ENCODE measurements around the gene EPHB6.

Gene EPHB6

DNA sequence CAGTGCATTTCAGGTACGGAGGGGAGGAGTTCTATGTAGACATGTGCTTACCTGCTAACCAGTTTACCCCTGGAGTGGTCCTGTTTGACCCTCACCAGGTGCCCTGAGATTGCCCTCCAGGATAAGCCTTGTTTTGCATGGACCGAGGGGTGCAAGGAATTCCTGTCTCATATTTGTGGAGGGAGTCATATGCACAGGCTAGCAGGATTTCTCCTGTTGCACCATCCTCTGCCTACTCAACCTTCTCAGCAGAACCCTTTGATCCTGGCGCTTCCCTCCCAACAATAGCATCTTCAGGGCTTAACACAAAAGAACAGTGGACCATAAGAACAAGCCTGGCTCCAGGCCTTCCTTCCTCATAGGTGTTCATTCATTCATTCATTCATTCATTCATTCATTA is 23.4 kb downstream of the EPHB6 start:
- DNase-seq, result no peak

DNA sequence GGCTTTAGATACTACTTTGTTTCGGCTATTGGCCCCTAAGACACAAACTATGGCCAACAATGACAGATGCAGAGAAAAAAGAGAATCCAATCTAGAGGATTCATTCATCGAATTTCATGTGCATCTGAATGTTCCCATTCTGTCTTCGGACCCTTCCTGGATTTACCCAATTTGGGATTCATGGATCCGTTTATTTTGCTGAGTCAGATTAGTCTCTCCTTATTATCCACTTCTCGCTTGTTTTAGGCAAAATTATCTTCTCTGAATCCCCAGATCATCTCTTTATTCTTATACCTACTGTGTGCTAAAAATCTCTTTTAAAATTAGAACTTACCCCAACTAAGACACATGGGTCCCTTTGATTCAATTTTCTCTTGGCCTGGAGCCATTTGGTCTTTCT is 24.2 kb downstream of the EPHB6 start:
- DNase-seq, result no peak

DNA sequence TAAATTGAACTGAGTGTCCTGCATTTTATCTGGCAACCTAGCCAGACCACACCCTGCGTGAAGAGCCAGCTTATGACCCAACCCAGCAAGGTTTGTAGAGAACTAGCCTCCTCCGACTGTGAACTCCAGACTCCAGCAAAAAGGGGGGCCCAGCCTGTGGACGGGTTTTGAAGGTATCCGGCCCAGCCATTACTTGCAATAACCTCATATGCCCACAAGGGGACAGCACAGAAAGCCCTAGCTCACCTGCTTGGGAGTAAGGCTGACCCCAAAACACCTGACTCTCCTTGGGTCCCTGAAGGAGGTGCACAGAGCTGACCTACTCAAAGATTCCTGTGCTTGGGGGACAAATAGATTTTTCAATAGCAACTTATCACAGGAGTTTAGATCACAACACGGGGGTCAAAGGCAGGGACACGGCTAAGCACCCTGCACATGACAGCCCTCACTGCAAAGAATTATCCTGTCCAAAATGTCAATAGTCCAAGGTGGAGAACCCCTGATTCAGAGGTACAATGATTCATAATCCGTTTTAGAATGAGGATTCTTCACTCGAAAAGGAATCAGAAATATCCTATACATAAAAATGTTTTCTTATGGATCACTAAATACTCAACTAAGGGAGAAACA is 26.1 kb downstream of the EPHB6 start:
- no peak for DNase-seq

DNA sequence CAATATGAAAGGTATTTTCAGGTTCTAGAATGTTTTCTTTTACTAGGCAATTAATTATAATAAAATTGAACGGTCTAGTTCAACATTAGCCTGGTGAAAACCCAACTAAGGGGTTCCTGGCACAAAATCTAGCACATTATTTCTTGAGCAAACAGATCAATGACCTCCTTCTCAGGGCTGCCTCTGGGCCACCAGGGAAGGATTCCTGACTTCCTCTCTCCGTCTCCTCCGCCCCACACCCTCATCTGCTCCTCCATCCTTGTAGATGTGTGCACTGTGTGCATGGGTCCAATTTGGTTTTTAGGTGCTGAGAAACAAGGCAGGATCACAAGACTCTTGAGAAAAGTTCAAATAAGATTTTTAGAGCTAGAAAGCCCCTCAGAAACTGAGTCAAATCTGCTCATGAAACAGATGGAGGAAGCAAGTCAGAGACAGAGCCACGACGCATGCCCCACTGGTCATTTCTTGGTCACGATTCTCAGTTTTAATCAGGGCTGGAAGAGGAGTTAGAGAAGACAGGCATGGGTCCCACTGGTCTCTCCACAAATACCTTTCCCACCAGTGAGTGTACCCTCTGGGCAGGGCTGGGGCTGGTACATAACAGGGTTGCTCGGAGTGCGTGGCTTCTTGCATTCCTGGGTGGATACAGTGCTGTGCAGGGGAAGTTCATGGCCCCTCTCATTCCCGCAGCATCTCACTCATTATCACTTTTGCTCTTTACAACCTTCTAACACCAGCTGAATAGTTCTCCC is 26.9 kb downstream of the EPHB6 start:
- DNase-seq, result no peak

DNA sequence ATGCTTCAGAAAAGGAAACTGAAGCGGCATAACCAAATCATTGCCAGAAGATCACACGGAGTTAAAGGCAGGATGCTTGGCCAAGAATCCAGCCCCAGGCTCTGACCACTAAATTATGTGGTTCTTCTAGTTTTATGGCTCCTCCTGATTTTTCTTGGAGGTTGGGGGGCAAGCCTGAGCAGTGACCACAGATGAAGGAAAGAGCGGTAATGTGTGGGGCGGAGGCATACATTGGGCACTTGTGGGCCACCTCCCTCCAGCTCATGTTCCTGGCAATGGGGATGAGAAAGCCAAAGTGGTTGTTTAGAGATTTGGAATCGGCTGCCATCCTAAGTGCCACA is 27.4 kb downstream of the EPHB6 start:
- no peak for DNase-seq

DNA sequence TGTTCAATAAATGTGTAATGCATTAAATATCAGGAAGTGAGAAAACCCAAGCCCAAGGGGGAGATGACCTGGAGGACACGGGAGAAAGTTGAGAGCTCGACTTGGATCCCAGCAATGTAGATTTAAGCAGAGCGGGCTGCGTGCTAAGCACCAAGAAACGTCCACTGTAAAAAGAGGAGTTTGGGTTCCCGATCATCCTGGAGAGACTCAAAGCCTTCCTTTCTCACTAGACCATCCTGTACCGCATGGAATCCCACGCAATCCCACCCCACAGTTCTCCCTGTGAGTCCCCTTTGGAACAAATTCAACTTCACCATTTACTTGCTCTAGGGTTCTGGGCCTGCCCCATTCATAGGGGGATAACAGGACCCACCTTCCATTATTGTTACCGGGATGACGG is 28.3 kb downstream of the EPHB6 start:
- DNase-seq, result no peak

DNA sequence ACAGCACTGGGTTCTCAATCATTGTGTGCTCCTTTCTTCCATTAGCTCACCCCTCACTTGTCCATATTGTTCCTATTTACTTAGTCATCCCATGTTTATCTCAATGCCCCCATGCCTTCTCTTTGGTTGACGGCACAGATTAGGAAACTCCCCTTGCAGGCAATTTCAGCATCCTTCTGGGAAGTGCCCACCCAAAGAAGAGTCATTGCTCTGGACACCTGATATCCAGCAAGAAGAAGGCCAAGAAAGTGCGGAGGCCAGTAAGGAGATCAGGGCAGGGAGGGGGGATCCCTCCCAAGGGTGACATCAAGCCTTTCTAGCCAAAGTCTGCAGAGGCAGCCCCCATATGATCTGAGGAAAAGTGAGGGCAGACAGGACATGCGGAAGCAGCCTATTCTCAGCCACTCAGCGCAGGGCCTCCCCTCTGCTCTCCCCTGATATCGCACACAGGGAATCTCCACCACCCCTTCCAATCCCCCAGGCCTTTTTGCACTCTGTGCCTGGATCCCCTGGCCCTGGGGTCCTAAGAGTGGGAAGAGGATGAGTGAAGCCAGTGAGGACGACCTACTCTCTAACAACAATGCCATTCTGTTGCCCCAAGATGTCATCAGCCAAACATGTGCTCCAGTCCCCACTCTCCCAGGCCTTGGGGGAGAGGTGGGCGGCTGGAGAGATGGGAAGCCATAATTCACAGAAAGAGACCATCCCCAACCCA is 28.9 kb downstream of the EPHB6 start:
- DNase-seq, result no peak

DNA sequence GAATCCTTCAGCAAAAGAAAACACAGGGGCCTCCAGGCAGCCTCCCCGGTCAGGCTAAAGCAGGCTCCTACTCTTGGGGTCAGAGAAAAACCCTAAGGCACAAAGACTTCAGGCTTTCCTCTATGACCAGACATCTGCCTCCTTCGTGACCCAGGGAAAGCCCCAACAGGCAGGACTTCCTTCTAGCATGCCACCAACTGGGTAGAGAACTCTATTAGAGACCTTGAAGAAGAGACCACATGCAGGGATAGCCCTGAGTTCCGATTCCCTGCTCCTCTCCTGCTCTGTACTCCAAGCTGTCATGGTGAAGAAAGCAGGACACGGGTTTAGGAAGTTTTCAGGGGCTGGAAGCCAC is 29.4 kb downstream of the EPHB6 start:
- no peak for DNase-seq

DNA sequence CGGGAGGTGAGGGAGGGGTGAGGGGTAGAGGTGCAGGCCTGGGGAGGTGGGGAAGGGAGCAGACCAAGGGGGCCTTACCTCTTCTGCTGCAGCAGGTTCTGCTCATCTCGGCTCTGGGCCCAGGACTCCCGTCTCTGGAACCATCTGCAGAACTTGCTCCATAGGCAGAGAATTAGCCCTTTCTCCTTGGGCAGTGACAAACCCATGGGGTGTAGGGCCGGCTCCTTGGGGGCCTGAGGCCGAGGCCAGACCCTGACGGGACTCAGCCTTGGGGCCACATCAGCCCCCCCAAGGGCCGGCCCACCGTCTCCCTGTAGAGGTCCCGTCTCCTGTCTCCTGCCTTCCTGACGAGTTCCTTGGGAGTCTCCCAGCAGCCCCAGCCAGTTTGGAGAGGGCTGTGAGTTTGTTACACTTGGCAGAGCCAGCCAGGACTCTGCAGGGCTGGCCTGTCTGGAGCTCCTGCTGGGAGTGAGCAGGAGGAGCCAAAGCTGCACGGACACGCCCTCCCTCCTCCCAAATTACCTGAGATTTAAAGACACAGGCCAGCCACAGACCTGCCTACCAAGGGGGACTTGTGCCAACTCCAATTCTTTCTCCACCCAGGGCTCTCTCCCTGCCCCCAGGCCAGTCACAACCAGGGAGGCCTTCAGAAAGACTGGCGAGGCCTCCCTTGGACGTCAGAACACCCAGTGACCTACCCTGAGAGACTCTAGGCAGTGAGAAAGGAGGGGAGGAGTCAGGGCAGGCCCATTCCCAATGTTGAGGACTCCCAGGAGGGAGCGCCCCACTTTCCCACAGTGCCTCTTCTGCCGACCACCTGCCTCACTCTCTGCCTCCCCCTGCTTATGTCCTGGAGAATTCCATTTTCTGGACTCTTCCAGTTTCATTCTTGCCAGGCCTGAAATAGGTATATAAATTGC is 30.7 kb downstream of the EPHB6 start, which contains the start of gene TRPV6:
TSS of gene TRPV6 (minus strand) at position 435 of the 920 bp plus-strand sequence.
- DNase-seq, result peak; percentile 10

DNA sequence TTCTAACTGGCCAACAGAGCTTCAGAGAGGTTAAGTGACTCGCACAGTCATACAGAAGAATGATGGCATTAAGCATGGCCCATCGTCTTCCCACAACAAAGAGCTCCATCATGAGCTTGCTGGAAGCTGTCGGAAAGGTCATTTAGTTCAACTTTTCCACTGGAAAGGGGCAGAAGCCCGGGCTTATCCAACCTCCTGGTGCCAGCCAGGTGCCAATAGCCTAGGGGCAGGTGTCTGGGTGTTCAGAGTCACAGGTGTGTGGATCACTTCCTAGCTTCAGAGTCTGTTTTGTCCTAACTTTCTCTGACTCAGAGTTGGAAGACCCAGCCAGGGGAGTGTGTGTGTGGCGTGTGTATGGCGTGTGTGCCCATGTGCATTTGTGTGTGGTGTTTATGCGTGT is 32.0 kb downstream of the EPHB6 start:
- no peak for DNase-seq

DNA sequence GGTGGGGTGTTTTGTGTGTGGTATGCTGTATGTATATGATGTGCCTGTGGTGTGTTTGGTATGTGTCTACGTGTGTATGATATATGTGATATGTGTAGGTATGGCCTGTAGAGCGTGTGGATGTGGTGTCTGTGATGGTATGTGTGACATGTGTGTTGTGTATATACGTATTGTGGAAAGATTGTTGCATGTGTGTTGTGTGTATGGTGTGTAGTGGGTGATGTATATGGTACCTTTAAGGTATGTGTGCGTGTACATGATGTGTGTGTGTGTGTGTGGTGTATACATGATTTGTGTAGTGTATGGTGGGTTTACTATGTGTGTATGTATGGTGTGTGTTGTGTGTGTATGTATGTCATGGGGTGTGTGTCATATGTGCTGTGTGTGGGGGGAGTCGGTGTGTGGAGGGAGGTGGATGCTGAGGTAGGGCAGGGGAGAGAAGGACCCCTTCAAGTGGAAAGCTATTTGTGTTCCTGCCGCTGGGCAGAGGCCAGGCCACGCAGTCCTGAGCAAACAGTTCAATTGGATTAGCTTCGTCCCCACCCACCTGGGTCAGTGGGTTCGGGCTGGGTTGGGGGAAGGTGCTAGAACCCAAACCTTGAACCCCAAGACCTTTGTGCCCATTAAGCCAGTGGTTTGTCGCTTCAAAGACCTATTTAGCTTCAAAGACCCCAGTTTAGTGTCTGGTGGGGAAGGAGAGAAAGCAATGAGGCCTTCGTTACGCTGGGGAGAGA is 32.6 kb downstream of the EPHB6 start:
- no peak for DNase-seq

DNA sequence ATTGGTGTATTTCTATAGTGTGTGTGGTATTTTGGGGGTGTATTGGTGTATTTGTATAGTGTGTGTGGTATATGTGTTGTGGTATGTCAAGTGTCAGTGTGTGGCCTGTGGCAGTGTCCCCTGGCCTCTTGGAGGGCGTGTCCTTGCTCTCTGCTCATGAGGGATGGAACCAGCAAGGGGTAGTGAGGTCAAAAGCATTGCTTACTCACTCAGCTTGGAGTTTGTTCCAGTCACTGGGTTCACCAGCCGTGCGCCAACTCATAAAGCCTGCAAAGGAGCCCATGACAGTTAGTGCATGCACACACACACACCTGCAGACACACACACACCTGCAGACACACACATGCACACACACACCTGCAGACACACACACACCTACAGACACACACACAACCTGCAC is 34.9 kb downstream of the EPHB6 start:
- DNase-seq, result no peak

DNA sequence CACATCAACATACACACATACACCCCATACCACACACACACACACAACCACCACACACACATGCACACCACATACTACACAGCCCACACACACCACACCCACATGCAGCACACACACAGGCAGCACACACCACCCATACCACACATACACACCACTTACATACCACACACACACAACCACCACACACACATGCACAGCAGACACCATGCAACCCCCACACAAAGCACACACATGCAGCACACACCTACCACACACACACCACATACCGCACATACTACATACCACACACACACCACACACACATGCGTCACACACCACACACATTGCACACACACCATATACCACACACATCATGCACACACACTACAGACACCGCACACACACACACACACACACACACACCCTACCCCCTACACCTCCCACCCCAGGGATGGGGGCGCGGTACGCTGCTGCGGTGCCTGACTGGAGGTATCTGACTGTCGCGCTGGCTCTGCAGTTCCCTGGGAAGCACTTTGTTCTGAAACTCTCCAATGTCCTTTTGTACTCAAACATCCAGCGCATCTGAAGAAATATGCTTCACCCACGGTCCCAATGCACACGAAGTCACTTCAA is 36.1 kb downstream of the EPHB6 start:
- DNase-seq, result no peak

DNA sequence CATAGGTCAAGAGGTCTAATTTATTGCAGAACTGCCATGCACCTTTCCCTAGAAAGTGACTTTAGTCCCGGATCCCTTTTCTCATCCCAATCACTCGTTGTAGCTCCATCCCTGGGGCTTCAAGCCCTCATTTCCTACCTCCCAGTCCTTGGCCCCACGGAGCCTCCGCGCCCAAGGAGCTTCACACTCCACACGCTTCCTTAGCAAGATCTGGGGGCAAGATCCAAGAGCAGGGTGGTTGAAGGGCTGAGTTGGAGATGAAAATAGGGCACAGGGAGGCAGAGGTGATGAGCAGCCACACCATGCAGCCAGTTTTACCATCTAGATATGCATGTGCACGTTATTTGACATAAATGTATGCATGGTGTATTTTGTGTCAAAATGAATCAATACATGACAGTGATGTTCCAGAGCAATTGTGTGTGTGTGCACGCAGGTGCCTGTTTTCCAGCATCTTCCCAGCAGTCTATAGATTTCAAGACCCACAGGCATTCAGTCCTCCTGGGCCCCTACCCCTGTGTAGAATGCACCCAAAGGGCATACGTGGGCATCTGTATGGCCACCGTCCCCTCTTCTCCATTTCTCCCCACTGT is 36.7 kb downstream of the EPHB6 start:
- DNase-seq, result no peak

DNA sequence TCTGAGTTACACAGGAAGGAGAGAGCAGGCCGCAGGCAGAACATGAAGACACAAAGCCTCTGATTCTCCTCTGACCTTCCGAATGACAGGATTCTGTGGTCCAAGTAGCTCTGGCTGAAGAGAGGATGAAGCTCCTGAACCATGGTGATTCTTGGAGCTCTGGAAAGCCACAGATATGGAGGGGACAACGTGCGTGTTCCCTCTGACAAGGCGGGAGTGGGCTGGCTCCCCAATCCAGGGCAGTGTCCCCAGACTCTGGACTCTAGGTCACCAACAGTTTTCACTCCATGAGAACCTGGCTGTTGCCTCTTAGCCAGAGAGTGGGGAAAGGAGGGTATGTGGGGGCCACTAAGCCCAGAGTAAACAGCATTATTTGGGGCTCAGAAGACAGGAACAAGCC is 38.1 kb downstream of the EPHB6 start:
- no peak for DNase-seq

DNA sequence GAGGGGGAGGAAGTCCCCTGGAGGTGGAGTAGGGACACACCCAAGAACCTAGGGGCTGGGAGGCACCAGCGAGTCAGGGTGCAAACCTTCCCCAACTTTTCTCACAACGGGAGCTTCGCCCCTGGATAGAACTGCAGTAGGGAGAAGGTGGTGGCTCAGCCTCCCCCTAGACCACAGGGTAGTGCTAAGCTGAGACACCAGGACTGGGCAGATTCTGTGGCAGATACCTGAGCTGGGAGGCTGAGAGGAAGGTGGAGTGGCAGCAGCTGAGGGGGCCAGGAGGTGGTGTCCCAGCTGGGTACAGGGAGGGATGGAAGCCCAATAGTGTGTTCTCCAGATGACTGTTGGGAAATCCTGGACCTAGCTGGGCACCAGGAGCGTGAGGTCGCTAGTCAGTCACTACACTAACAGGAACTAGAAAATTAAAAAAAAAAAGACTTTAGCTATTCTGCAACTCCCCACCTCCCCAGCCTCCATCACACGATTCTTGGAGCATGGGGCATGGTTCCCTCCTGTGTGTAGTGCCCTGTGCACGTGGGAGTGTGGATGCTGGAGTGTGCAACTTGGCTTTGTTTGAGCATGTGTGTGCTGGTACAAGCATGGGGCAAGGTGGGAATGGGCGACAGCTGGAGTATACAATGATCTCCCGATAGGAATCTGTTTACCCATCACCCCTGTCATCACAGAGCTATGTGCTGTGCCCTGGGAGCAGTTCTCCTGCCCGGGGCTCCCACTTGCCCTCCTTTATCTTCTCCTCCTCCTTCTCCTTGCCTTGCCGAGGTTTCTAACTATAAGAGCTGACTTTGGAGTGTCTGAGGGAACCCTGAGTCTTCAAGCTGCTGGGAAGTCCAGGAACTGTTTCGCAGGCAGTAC is 39.5 kb downstream of the EPHB6 start:
- no peak for DNase-seq

DNA sequence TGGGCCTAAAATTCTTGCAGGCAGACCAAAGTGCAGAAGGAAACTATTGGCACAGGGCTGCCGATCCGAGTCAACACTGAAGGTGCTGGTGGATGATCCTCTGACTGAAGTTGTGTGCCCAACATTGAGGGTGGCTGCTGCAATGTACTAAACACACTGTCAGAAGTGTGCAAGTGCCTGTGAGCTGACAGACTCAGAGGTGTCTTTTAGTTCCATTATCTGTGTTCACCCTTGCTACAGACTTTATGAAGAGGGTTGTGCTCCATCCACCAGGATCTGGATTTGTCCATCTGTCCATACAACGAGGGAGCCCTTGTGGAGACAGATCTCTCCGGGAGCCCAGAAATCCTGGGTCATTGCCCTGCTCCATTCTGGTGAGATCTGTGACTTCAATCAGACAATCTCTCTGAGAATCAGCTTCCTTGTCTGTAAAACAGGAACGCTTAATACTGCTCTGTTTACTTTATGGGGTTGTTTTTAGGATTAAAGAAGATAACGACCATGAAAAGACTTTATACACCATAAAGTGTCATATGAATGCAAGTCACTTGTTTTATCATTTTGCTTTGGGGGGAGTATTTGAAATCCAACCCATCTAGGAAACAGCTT is 40.2 kb downstream of the EPHB6 start:
- no peak for DNase-seq

DNA sequence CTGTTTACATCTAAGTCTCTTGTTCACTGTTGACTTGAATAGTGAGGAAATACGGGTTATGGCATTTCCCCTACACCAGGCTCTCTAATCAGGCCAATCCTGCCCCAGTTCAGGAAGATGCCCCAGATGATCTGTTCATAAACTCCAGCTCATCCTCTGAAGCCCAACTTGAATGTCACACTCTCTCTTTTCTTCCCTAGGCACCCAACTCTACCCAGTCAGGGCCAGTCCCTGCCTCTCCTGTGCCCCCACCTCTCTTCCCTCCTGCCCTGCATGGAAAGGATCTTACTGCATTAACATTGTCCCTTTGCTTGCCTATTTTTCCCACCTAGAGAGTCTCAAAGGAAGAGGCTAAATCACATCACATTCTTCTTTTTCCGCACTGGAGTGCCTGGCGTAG is 41.3 kb downstream of the EPHB6 start:
- no peak for DNase-seq

DNA sequence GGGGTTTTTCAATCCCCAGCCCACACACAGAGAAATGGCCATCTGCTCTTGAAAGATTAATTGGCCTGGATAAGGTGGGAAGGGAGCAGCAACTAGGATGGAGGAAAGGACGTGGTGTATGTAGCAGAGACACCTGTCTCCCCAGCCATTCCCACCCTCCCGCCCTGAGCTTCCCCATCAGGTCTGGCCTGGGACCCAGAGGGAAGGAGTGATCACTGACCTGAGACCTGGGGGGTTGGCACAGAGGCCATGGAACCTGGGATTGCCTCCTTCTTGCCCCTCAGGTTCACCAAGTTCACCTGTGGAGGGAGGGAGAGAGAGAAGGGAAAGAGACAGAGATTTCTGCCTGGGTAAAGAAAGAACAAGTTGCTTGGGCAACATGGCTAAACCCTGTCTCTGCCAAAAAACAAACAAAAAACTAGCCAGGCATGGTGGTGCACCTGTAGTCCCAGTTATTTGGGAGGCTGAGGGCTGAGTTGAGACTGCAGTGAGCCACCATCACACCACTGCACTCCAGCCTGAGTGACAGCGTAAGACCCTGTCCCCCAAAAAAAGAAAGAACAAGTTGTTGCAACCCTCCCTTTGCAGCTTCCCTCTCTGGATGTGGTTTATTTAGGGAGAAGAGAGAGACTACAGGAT is 42.0 kb downstream of the EPHB6 start:
- no peak for DNase-seq

DNA sequence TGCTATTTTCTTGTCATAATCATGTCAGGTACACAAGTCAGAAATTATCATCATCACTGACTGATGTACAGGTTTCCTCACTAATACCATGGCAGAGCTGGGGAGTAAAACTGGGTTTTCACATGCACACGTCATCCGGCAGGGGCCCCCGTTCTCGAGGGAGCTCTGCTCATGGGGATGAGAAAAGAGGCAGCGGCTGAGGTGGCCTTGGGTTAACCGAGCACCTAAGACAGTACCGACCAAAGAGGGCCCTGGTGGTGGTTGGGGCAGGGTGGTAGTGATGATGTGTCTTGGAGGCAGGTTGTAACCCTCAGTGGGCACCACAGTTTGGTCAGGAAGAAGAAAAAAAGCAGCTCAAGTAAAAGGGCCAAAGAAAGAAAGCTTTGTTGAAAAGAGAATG is 42.8 kb downstream of the EPHB6 start:
- no peak for DNase-seq

Data from COR-L47 (cell line).